ENCODE results near the gene ISM1.

DNA sequence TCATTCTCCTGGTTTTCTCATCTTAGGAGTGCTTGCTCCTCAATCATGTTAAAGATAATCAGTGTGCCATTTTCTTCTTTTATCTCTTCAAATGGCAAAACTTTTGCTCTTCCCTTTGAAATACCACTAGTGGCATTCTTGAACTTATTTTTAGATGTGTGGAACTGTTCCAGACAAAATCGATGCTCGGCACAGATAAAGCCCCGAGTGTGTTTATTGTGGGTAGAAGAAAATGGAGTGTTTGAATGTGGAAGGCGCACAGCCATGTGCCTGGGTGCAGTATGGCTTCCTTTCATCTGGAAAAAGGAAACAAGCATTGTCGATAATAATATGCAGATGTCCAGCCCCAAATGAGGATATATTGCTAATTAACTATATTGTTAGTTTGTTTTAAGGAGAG lies 42.4 kb downstream of the ISM1 start:
- TF ChIP-seq, protein P1, sequence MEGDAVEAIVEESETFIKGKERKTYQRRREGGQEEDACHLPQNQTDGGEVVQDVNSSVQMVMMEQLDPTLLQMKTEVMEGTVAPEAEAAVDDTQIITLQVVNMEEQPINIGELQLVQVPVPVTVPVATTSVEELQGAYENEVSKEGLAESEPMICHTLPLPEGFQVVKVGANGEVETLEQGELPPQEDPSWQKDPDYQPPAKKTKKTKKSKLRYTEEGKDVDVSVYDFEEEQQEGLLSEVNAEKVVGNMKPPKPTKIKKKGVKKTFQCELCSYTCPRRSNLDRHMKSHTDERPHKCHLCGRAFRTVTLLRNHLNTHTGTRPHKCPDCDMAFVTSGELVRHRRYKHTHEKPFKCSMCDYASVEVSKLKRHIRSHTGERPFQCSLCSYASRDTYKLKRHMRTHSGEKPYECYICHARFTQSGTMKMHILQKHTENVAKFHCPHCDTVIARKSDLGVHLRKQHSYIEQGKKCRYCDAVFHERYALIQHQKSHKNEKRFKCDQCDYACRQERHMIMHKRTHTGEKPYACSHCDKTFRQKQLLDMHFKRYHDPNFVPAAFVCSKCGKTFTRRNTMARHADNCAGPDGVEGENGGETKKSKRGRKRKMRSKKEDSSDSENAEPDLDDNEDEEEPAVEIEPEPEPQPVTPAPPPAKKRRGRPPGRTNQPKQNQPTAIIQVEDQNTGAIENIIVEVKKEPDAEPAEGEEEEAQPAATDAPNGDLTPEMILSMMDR (IDR thresholded peaks at IDR 0.05) = no peak
- no peak for TF ChIP-seq POLR2AphosphoS5 (IDR thresholded peaks at IDR 0.05)

All from prostate gland (tissue), 2 donors.